ENCODE results near the gene JMJD4. TPM values are rescaled to one million over a fixed set of nuclear protein-coding genes. Genes with fewer than 3 reads are reported as not detected.
A peak's percentile ranks its signal among the peaks of the same experiment; 100 is the strongest.

The JMJD4 gene
- total and polyA plus RNA-seq, 9 of the 15 experiments (the other 6 are each of a cell fraction or from before 2014, with no cell fraction given), result 1.4 to 42.6 (median 29.2) TPM

GRCh38 chr1:227762231-227762911 is 27.3 kb upstream of the JMJD4 start (continued):
- TF ChIP-seq ZNF146 (CRISPR knock-in tag; IDR thresholded peaks at IDR 0.05; ENCODE audit: unreplicated experiment), result no peak
- no peak for TF ChIP-seq SIRT6 (IDR thresholded peaks at IDR 0.05; ENCODE audit: low read depth, low read length)
- TF ChIP-seq ELF4 (CRISPR knock-in tag; IDR thresholded peaks at IDR 0.05), result no peak
- TF ChIP-seq ZBTB43 (CRISPR knock-in tag; IDR thresholded peaks at IDR 0.05), result no peak
- TF ChIP-seq ZNF507 (tag; conservative IDR thresholded peaks at IDR 0.05), result no peak
- TF ChIP-seq IRF1 (CRISPR knock-in tag; IDR thresholded peaks at IDR 0.05; ENCODE audit: borderline replicate concordance), result no peak
- TF ChIP-seq ZBTB5 (IDR thresholded peaks at IDR 0.05), result no peak
- TF ChIP-seq SREBF1 (IDR thresholded peaks at IDR 0.05; ENCODE audit: borderline replicate concordance, low read depth, low read length), result no peak
- no peak for TF ChIP-seq E2F1 (CRISPR knock-in tag; IDR thresholded peaks at IDR 0.05)
- TF ChIP-seq ZNF277 (CRISPR knock-in tag; IDR thresholded peaks at IDR 0.05; ENCODE audit: borderline replicate concordance), result no peak
- TF ChIP-seq ZNF436 (CRISPR knock-in tag; IDR thresholded peaks at IDR 0.05), result no peak
- peak; percentile 86 for TF ChIP-seq BHLHE40 (IDR thresholded peaks at IDR 0.05; ENCODE audit: low read length)
- TF ChIP-seq SMARCE1 (IDR thresholded peaks at IDR 0.05), result no peak
- no peak for TF ChIP-seq CEBPB (tag; IDR thresholded peaks at IDR 0.05)
- no peak for TF ChIP-seq BRF2 (IDR thresholded peaks at IDR 0.05; ENCODE audit: borderline replicate concordance, insufficient read depth, insufficient read length)
- TF ChIP-seq ZNF140 (CRISPR knock-in tag; IDR thresholded peaks at IDR 0.05), result no peak
- TF ChIP-seq DACH1 (IDR thresholded peaks at IDR 0.05; ENCODE audit: partially characterized antibody), result no peak
- TF ChIP-seq TCF7 (IDR thresholded peaks at IDR 0.05; ENCODE audit: borderline replicate concordance), result no peak
- no peak for TF ChIP-seq NFXL1 (CRISPR knock-in tag; IDR thresholded peaks at IDR 0.05)
- no peak for TF ChIP-seq ZBTB17 (CRISPR knock-in tag; IDR thresholded peaks at IDR 0.05)
- TF ChIP-seq LEF1 (IDR thresholded peaks at IDR 0.05), result no peak
- no peak for TF ChIP-seq SOX6 (IDR thresholded peaks at IDR 0.05)
